LNCaP clone FGC (cell line): ENCODE results near the gene LY6G5B.
A peak's percentile ranks its signal among the peaks of the same experiment; 100 is the strongest.

Experiments used
- DNase-seq: peaks from one replicate; pipeline ENCODE4 v3.0.0-alpha.2; 2011; ENCODE audit warnings: low read depth
- H3K4me3 ChIP-seq: 2 replicates; pipeline ENCODE4 v1.5.1; 2011; ENCODE audit warnings: mild to moderate bottlenecking, low read depth, low read length, control low read depth
- CTCF ChIP-seq: IDR thresholded peaks from 2 replicates; pipeline ENCODE4 v1.5.1; 2012; ENCODE audit warnings: mild to moderate bottlenecking; ENCODE audit not compliant: control insufficient read depth, insufficient read depth; ENCODE audit errors: extremely low read depth

The LY6G5B gene

DNA sequence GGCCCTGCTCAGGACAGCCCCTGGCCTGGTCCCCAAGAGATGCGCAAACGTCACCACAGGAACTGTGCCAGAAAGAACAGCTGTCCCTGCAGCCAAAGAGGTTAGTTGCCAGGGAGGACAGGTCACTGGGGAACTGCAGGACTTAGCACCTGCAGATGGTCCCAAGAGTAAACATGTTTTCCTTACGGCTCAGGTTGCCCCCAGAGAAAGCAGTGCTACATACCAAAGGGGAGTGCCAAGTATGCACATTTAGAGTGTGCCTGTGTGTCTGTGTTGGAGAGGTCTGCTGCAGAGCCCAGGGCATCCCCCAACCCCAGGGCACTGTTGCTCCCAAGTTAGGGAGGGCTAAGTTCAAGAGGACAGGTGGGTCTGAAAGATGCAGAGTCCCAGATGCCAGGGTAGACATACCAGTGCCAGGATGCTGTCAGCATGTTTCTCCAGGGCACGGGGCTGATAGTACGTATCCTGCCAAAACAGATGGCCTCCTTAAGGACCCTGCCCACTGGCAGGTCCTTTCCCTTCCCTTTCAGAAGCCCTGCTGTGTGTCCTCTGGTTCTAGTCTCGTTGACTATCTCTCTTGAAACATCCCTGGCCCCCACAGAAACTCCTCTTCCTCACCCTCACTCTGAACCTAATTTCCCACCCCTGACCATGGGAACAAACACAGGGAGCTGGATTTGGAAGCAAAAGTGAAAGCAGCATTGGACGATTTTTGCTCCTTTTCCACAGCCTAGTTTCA is 32.1 kb downstream of the LY6G5B start:
- no peak for TF ChIP-seq CTCF
- H3K4me3 ChIP-seq = peak overlapping the region; percentile 92
- DNase-seq = no peak

DNA sequence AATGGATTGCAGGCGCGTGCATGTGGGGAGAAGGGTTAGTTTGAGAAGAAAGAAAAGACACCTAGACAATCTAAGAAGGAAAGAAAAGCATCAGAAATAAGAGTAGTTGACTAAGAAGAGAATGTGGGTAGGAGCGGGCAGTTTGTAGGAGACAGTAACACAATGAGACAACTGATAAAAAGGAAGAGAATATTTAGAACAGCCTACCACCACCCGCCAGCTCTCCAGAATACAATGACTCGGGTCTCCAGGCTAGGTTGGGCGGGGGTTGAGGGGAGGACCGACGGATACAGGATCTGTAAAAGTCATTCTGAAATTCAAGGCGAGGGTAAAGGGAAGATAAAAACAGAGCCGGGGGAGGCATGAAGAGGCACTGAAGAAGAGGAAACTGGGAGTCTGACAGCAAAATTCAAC is 32.6 kb downstream of the LY6G5B start:
- no peak for TF ChIP-seq CTCF
- DNase-seq = no peak
- H3K4me3 ChIP-seq = peak overlapping the region; percentile 92

GRCh38 chr6:31702819-31703716 is 33.3 kb downstream of the LY6G5B start, which contains the start of gene ABHD16A:
Gene ABHD16A, minus strand, starts transcription at chr6:31703324. Its CDS starts 43 bp downstream, at chr6:31703281.
- DNase-seq = peak; percentile 90
- peak within 1 kb of the TSS; percentile 92 for H3K4me3 ChIP-seq
- TF ChIP-seq CTCF = no peak

DNA sequence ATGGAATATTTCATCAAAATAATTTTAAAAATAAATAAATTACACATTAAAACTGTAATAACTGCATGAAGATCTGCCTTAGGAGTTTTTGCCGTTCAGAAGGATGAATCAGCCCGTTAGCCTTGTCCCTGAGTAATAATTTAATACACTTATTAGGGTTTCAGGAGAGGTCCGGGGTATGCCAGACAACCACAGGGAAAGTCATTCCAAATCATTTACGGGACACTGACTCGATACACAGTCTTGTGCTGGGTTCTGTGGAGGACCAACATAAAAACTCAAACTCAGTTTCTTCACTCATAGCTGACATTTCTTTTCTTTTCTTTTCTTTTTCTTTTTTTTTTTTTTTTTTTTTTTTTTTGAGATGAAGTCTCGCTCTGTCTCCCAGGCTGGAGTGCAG is 36.2 kb downstream of the LY6G5B start:
- TF ChIP-seq CTCF = no peak
- DNase-seq = no peak
- H3K4me3 ChIP-seq = no peak overlapping the region

DNA sequence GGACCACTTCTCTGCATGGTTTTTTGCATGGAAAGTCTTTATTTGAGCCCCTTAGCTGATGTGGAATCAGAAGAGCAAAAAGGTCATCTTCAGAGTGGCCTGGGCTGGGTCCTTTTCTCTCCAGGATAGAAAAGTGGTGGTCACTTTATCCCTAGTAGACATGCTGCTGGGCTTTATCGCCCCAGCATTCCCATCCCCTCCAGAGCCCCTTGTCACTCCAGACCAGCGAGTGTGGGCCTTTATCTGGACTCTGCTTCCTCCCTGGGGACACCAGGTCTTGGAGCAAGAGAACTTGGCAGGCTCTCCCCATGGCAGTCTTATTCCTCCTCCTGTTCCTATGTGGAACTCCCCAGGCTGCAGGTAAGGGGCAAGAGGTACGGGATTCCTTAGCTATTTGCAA is 36.8 kb downstream of the LY6G5B start, which contains the start of gene LY6G6F:
Gene LY6G6F (plus strand): TSS at position 268 of the 400 bp plus-strand sequence. CDS start 41 bp downstream, at position 309.
- TF ChIP-seq CTCF = no peak
- H3K4me3 ChIP-seq = no peak within 1 kb of the TSS
- DNase-seq = no peak

DNA sequence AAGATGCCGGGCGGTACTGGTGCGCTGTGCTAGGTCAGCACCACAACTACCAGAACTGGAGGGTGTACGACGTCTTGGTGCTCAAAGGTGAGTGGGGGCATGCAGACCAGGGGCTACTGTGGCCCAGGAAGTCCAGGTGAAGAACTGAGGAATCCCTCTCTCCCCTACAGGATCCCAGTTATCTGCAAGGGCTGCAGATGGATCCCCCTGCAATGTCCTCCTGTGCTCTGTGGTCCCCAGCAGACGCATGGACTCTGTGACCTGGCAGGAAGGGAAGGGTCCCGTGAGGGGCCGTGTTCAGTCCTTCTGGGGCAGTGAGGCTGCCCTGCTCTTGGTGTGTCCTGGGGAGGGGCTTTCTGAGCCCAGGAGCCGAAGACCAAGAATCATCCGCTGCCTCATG is 37.9 kb downstream of the LY6G5B start:
- no peak for DNase-seq
- no peak overlapping the region for H3K4me3 ChIP-seq
- TF ChIP-seq CTCF = no peak
